Astrocyte (in vitro differentiated cells and primary cell): Measurements from ENCODE around the gene BBS5.

ENCODE experiments used
- CTCF ChIP-seq: IDR thresholded peaks from 2 replicates; pipeline ENCODE4 v1.5.1; 2011; ENCODE audit warnings: low read depth, mild to moderate bottlenecking, inconsistent platforms, low read length, moderate library complexity; ENCODE audit not compliant: insufficient read depth
- EZH2 ChIP-seq: IDR thresholded peaks from 2 replicates; pipeline ENCODE4 v1.6.1; 2012; ENCODE audit warnings: mild to moderate bottlenecking, low read length, inconsistent platforms; ENCODE audit not compliant: insufficient read depth

GRCh38 chr2:169511818-169512217, 32.5 kb downstream of the BBS5 start:
- TF ChIP-seq CTCF (no peak), EZH2 (no peak)
